WTC11 (cell line): ENCODE measurements around the gene FHOD1. TPM values are rescaled to one million over a fixed set of nuclear protein-coding genes. Genes with fewer than 3 reads are reported as not detected.

ENCODE experiments used
- ATAC-seq: fragments of 200-7000 bp; cut with Tn5 transposase; 2 replicates; pipeline ENCODE4 v1.10.0; 2021; ENCODE audit warnings: mild to moderate bottlenecking, moderate library complexity
- CTCF ChIA-PET: fragments of 300-600 bp; sonication (Branson Sonifier 250); formaldehyde crosslinking; loops from one replicate; lab custom pipeline; 2021; ENCODE audit warnings: antibody characterized with exemption; lab: Charles Lee
- POLR2A ChIA-PET: fragments of 350-600 bp; sonication (Branson Sonifier 250); formaldehyde crosslinking; loops from one replicate; lab custom pipeline; 2021; ENCODE audit warnings: antibody characterized with exemption; lab: Charles Lee
- DNase-seq: peaks from one replicate; pipeline ENCODE4 v3.0.0; 2021; ENCODE audit warnings: low spot score
- H3K27ac Mint-ChIP-seq: 2 replicates; pipeline ENCODE4 v1.8.0; 2021; ENCODE audit warnings: mixed read lengths
- H3K27me3 Mint-ChIP-seq: 2 replicates; pipeline ENCODE4 v1.8.0; 2021; ENCODE audit warnings: low read depth, mild to moderate bottlenecking, moderate library complexity, mixed read lengths
- H3K36me3 Mint-ChIP-seq: 2 replicates; pipeline ENCODE4 v1.8.0; 2021; ENCODE audit warnings: mixed read lengths
- H3K4me1 Mint-ChIP-seq: 2 replicates; pipeline ENCODE4 v1.8.0; 2022; ENCODE audit warnings: mixed read lengths
- H3K4me3 Mint-ChIP-seq: 2 replicates; pipeline ENCODE4 v1.8.0; 2021; ENCODE audit warnings: mild to moderate bottlenecking, moderate library complexity, mixed read lengths
- H3K9me3 Mint-ChIP-seq: 2 replicates; pipeline ENCODE4 v1.8.0; 2021; ENCODE audit warnings: mixed read lengths
- ATF1 ChIP-seq: sonication (generic); formaldehyde crosslinking; IDR thresholded peaks from 2 replicates; pipeline ENCODE4 v1.8.1; 2023; ENCODE audit warnings: mild to moderate bottlenecking, moderate library complexity, missing genetic modification reagents
- ESRRA ChIP-seq: sonication (generic); formaldehyde crosslinking; IDR thresholded peaks from 2 replicates; pipeline ENCODE4 v1.8.1; 2022; ENCODE audit warnings: mild to moderate bottlenecking, missing genetic modification reagents, borderline replicate concordance
- ETV6 ChIP-seq: sonication (generic); formaldehyde crosslinking; IDR thresholded peaks from 2 replicates; pipeline ENCODE4 v1.8.1; 2022; ENCODE audit warnings: mild to moderate bottlenecking, missing genetic modification reagents
- FOXK1 ChIP-seq: sonication (generic); formaldehyde crosslinking; IDR thresholded peaks from 2 replicates; pipeline ENCODE4 v1.8.0; 2022; ENCODE audit warnings: mild to moderate bottlenecking, moderate library complexity, missing genetic modification reagents
- GRHL2 ChIP-seq: fragments of 250-450 bp; sonication (Bioruptor Pico); IDR thresholded peaks from 2 replicates; pipeline ENCODE4 v1.8.0; 2022; ENCODE audit warnings: mild to moderate bottlenecking, moderate library complexity; ENCODE audit not compliant: insufficient replicate concordance, severe bottlenecking
- GTF2I ChIP-seq: fragments of 250-450 bp; sonication (Bioruptor Pico); conservative IDR thresholded peaks from 2 replicates; pipeline ENCODE4 v1.4.0; 2021; ENCODE audit warnings: mild to moderate bottlenecking
- NFE2L1 ChIP-seq: sonication (generic); formaldehyde crosslinking; IDR thresholded peaks from 2 replicates; pipeline ENCODE4 v1.8.1; 2023; ENCODE audit warnings: missing genetic modification reagents
- PRRX2 ChIP-seq: fragments of 250-450 bp; sonication (Bioruptor Pico); IDR thresholded peaks from 2 replicates; pipeline ENCODE4 v1.8.0; 2021; ENCODE audit warnings: mild to moderate bottlenecking
- RORB ChIP-seq: fragments of 250-450 bp; sonication (Bioruptor Pico); IDR thresholded peaks from 2 replicates; pipeline ENCODE4 v1.9.0; 2021; ENCODE audit warnings: mild to moderate bottlenecking
- SMAD3 ChIP-seq: sonication (generic); formaldehyde crosslinking; IDR thresholded peaks from 2 replicates; pipeline ENCODE4 v1.8.0; 2022; ENCODE audit warnings: missing genetic modification reagents, mild to moderate bottlenecking, borderline replicate concordance
- SMAD4 ChIP-seq: sonication (generic); formaldehyde crosslinking; IDR thresholded peaks from 2 replicates; pipeline ENCODE4 v1.8.0; 2022; ENCODE audit warnings: mild to moderate bottlenecking, missing genetic modification reagents
- SP1 ChIP-seq: sonication (generic); formaldehyde crosslinking; conservative IDR thresholded peaks from 2 replicates; pipeline ENCODE4 v1.8.1; 2022; ENCODE audit warnings: missing genetic modification reagents
- TEAD1 ChIP-seq: sonication (generic); formaldehyde crosslinking; IDR thresholded peaks from 2 replicates; pipeline ENCODE4 v1.8.0; 2022; ENCODE audit warnings: mild to moderate bottlenecking, missing genetic modification reagents
- TP53 ChIP-seq: sonication (generic); formaldehyde crosslinking; IDR thresholded peaks from 2 replicates; pipeline ENCODE4 v1.8.1; 2023; ENCODE audit warnings: mild to moderate bottlenecking, missing genetic modification reagents
- ZNF121 ChIP-seq: sonication (generic); formaldehyde crosslinking; IDR thresholded peaks from 2 replicates; pipeline ENCODE4 v1.8.0; 2023; ENCODE audit warnings: missing genetic modification reagents
- ZNF138 ChIP-seq: sonication (generic); formaldehyde crosslinking; conservative IDR thresholded peaks from 2 replicates; pipeline ENCODE4 v1.8.1; 2022; ENCODE audit warnings: mild to moderate bottlenecking, moderate library complexity, missing genetic modification reagents
- ZNF232 ChIP-seq: sonication (generic); formaldehyde crosslinking; IDR thresholded peaks from 2 replicates; pipeline ENCODE4 v1.8.0; 2022; ENCODE audit warnings: mild to moderate bottlenecking, missing genetic modification reagents
- ZNF317 ChIP-seq: sonication (generic); formaldehyde crosslinking; IDR thresholded peaks from 2 replicates; pipeline ENCODE4 v1.8.1; 2023; ENCODE audit warnings: low read depth, mild to moderate bottlenecking, moderate library complexity, missing genetic modification reagents, borderline replicate concordance
- total RNA-seq: library from RNA; stranded (reverse); gene quantifications from 3 replicates; pipeline ENCODE4 v1.2.3, GENCODE V29; 2021
- TF ChIP-seq, protein P1 (sequence below): fragments of 250-450 bp; sonication (Bioruptor Pico); IDR thresholded peaks from 2 replicates; pipeline ENCODE4 v1.9.0; 2021; ENCODE audit warnings: mild to moderate bottlenecking
- TF ChIP-seq, protein P2 (sequence below): sonication (generic); formaldehyde crosslinking; IDR thresholded peaks from 2 replicates; pipeline ENCODE4 v1.8.0; 2023; ENCODE audit warnings: missing genetic modification reagents
- TF ChIP-seq, protein P3 (sequence below): sonication (generic); formaldehyde crosslinking; IDR thresholded peaks from 2 replicates; pipeline ENCODE4 v1.8.1; 2023; ENCODE audit warnings: mild to moderate bottlenecking, missing genetic modification reagents
- TF ChIP-seq, protein P4 (sequence below): sonication (generic); formaldehyde crosslinking; IDR thresholded peaks from 2 replicates; pipeline ENCODE4 v1.8.0; 2023; ENCODE audit warnings: missing genetic modification reagents, mild to moderate bottlenecking, borderline replicate concordance
- TF ChIP-seq, protein P5 (sequence below): sonication (generic); formaldehyde crosslinking; IDR thresholded peaks from 2 replicates; pipeline ENCODE4 v1.8.0; 2022; ENCODE audit warnings: mild to moderate bottlenecking, missing genetic modification reagents
- TF ChIP-seq, protein P6 (sequence below): sonication (generic); formaldehyde crosslinking; IDR thresholded peaks from 2 replicates; pipeline ENCODE4 v1.8.0; 2022; ENCODE audit warnings: mild to moderate bottlenecking, missing genetic modification reagents
- TF ChIP-seq, protein P7 (sequence below): sonication (generic); formaldehyde crosslinking; IDR thresholded peaks from 2 replicates; pipeline ENCODE4 v1.8.1; 2023; ENCODE audit warnings: mild to moderate bottlenecking, moderate library complexity, missing genetic modification reagents

Gene FHOD1
- total RNA-seq, 1 experiment from 2014 or later, result 81.3 TPM

DNA sequence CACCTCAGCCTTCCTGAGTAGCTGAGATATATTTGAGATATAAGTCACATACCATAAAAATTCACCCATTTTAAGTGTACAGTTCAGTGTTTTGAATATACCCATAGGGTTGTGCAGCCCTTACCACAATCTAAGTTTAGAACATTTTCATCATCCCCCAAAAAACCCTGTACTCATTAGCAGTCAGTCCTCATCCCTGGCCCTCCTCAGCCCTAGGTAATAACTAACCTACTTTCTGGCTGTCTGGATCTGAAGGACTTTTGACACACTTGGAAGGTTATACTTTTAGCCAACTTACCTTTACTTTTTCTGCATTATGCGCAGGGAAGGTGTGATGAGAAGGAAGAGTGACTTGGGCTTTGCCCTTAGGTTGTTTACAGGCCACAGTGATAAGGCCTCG, 28.0 kb upstream of the FHOD1 start:
- Mint-ChIP-seq H3K36me3 (no peaks in the 10 kb centered on the region; the same call in 1 of the 2 replicates), H3K4me3 (no peak overlapping the region), H3K27ac (no peak overlapping the region), H3K27me3 (peaks cover 19% of the 10 kb centered on the region), H3K4me1 (peaks cover 2% of the 10 kb centered on the region; the same call in 1 of the 2 replicates), H3K9me3 (no peaks in the 10 kb centered on the region)
- POLR2A ChIA-PET, result no interaction called here
- CTCF ChIA-PET, result no interaction called here
- DNase-seq, result no peak
- TF ChIP-seq, protein P1, sequence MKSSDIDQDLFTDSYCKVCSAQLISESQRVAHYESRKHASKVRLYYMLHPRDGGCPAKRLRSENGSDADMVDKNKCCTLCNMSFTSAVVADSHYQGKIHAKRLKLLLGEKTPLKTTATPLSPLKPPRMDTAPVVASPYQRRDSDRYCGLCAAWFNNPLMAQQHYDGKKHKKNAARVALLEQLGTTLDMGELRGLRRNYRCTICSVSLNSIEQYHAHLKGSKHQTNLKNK (CRISPR knock-in tag), result no peak
- TF ChIP-seq ESRRA (CRISPR knock-in tag) (no peak), SMAD3 (CRISPR knock-in tag) (no peak), ZNF121 (CRISPR knock-in tag) (no peak), GTF2I (no peak), ZNF138 (CRISPR knock-in tag) (no peak)
- TF ChIP-seq, protein P2, sequence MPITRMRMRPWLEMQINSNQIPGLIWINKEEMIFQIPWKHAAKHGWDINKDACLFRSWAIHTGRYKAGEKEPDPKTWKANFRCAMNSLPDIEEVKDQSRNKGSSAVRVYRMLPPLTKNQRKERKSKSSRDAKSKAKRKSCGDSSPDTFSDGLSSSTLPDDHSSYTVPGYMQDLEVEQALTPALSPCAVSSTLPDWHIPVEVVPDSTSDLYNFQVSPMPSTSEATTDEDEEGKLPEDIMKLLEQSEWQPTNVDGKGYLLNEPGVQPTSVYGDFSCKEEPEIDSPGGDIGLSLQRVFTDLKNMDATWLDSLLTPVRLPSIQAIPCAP (CRISPR knock-in tag), result no peak
- TF ChIP-seq, protein P3, sequence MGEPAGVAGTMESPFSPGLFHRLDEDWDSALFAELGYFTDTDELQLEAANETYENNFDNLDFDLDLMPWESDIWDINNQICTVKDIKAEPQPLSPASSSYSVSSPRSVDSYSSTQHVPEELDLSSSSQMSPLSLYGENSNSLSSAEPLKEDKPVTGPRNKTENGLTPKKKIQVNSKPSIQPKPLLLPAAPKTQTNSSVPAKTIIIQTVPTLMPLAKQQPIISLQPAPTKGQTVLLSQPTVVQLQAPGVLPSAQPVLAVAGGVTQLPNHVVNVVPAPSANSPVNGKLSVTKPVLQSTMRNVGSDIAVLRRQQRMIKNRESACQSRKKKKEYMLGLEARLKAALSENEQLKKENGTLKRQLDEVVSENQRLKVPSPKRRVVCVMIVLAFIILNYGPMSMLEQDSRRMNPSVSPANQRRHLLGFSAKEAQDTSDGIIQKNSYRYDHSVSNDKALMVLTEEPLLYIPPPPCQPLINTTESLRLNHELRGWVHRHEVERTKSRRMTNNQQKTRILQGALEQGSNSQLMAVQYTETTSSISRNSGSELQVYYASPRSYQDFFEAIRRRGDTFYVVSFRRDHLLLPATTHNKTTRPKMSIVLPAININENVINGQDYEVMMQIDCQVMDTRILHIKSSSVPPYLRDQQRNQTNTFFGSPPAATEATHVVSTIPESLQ, result no peak
- TF ChIP-seq, protein P4, sequence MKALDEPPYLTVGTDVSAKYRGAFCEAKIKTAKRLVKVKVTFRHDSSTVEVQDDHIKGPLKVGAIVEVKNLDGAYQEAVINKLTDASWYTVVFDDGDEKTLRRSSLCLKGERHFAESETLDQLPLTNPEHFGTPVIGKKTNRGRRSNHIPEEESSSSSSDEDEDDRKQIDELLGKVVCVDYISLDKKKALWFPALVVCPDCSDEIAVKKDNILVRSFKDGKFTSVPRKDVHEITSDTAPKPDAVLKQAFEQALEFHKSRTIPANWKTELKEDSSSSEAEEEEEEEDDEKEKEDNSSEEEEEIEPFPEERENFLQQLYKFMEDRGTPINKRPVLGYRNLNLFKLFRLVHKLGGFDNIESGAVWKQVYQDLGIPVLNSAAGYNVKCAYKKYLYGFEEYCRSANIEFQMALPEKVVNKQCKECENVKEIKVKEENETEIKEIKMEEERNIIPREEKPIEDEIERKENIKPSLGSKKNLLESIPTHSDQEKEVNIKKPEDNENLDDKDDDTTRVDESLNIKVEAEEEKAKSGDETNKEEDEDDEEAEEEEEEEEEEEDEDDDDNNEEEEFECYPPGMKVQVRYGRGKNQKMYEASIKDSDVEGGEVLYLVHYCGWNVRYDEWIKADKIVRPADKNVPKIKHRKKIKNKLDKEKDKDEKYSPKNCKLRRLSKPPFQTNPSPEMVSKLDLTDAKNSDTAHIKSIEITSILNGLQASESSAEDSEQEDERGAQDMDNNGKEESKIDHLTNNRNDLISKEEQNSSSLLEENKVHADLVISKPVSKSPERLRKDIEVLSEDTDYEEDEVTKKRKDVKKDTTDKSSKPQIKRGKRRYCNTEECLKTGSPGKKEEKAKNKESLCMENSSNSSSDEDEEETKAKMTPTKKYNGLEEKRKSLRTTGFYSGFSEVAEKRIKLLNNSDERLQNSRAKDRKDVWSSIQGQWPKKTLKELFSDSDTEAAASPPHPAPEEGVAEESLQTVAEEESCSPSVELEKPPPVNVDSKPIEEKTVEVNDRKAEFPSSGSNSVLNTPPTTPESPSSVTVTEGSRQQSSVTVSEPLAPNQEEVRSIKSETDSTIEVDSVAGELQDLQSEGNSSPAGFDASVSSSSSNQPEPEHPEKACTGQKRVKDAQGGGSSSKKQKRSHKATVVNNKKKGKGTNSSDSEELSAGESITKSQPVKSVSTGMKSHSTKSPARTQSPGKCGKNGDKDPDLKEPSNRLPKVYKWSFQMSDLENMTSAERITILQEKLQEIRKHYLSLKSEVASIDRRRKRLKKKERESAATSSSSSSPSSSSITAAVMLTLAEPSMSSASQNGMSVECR (CRISPR knock-in tag), result no peak
- TF ChIP-seq, protein P5, sequence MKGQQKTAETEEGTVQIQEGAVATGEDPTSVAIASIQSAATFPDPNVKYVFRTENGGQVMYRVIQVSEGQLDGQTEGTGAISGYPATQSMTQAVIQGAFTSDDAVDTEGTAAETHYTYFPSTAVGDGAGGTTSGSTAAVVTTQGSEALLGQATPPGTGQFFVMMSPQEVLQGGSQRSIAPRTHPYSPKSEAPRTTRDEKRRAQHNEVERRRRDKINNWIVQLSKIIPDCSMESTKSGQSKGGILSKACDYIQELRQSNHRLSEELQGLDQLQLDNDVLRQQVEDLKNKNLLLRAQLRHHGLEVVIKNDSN (CRISPR knock-in tag), result no peak
- ATAC-seq, result no peak

DNA sequence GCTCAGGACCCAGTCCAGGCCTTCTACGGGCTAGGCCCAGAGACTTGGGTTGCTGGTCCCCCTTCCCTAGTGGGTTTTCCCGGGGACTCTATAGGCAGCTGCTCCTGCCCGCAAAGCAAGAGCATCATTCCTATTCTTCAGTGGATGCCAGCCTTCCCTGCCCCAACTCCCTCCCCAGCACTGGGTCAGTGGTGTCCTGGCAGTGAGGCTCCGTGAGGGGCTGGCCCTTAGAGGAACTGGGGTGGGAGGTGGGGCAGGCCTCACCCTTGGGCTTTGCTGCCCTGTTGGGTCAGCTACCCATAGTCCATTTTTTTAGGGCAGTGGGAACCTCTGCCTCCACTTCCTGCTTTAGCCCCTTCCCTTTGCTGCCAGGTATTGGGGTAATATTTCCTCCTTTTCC, 24.2 kb upstream of the FHOD1 start:
- H3K9me3 Mint-ChIP-seq, result no peaks in the 10 kb centered on the region
- peaks cover 2% of the 10 kb centered on the region; the same call in 1 of the 2 replicates for H3K27me3 Mint-ChIP-seq
- ATAC-seq (no peak), DNase-seq (no peak)
- CTCF ChIA-PET, result interaction anchor here (0.7 to 3.1 kb wide), 6 partner anchors 10 to 194 kb away, joined by 3 to 18 read pairs (median 4); partner anchors contain the start of genes FHOD1 and SLC9A5
- no peak overlapping the region for H3K27ac Mint-ChIP-seq
- no peaks in the 10 kb centered on the region for H3K4me1 Mint-ChIP-seq
- no peaks in the 10 kb centered on the region; the same call in 1 of the 2 replicates for H3K36me3 Mint-ChIP-seq
- POLR2A ChIA-PET, result interaction anchor here (1.0 kb wide), 1 partner anchor 160 kb away, joined by 3 read pairs; the partner anchor contains the start of gene HSD11B2
- H3K4me3 Mint-ChIP-seq, result no peak overlapping the region
- TF ChIP-seq FOXK1 (CRISPR knock-in tag), result no peak
- TF ChIP-seq ATF1 (CRISPR knock-in tag), result no peak
- TF ChIP-seq ZNF317 (CRISPR knock-in tag), result no peak
- TF ChIP-seq ZNF232 (CRISPR knock-in tag), result no peak
- TF ChIP-seq RORB (CRISPR knock-in tag), result no peak
- no peak for TF ChIP-seq TP53 (CRISPR knock-in tag)
- TF ChIP-seq NFE2L1 (CRISPR knock-in tag), result no peak
- no peak for TF ChIP-seq SP1
- no peak for TF ChIP-seq ETV6 (CRISPR knock-in tag)
- no peak for TF ChIP-seq GRHL2 (CRISPR knock-in tag)
- TF ChIP-seq TEAD1, result no peak
- TF ChIP-seq, protein P6, sequence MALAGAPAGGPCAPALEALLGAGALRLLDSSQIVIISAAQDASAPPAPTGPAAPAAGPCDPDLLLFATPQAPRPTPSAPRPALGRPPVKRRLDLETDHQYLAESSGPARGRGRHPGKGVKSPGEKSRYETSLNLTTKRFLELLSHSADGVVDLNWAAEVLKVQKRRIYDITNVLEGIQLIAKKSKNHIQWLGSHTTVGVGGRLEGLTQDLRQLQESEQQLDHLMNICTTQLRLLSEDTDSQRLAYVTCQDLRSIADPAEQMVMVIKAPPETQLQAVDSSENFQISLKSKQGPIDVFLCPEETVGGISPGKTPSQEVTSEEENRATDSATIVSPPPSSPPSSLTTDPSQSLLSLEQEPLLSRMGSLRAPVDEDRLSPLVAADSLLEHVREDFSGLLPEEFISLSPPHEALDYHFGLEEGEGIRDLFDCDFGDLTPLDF (CRISPR knock-in tag), result no peak
- TF ChIP-seq, protein P5 (CRISPR knock-in tag), result no peak
- TF ChIP-seq, protein P7, sequence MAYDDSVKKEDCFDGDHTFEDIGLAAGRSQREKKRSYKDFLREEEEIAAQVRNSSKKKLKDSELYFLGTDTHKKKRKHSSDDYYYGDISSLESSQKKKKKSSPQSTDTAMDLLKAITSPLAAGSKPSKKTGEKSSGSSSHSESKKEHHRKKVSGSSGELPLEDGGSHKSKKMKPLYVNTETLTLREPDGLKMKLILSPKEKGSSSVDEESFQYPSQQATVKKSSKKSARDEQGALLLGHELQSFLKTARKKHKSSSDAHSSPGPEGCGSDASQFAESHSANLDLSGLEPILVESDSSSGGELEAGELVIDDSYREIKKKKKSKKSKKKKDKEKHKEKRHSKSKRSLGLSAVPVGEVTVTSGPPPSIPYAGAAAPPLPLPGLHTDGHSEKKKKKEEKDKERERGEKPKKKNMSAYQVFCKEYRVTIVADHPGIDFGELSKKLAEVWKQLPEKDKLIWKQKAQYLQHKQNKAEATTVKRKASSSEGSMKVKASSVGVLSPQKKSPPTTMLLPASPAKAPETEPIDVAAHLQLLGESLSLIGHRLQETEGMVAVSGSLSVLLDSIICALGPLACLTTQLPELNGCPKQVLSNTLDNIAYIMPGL, result no peak
- no peak for TF ChIP-seq SMAD4
- no peak for TF ChIP-seq PRRX2 (CRISPR knock-in tag)
